Stimulated activated CD4-positive, alpha-beta T cell treated with anti-CD3 and anti-CD28 coated beads, Interleukin-15, amount 100 ng/mL, for 24 hours (primary cell): ENCODE results near the gene H3-3A.

Experiments used
- DNase-seq: peaks from one replicate; pipeline ENCODE4 v3.0.0-alpha.2; 2020

H3-3A gene

DNA sequence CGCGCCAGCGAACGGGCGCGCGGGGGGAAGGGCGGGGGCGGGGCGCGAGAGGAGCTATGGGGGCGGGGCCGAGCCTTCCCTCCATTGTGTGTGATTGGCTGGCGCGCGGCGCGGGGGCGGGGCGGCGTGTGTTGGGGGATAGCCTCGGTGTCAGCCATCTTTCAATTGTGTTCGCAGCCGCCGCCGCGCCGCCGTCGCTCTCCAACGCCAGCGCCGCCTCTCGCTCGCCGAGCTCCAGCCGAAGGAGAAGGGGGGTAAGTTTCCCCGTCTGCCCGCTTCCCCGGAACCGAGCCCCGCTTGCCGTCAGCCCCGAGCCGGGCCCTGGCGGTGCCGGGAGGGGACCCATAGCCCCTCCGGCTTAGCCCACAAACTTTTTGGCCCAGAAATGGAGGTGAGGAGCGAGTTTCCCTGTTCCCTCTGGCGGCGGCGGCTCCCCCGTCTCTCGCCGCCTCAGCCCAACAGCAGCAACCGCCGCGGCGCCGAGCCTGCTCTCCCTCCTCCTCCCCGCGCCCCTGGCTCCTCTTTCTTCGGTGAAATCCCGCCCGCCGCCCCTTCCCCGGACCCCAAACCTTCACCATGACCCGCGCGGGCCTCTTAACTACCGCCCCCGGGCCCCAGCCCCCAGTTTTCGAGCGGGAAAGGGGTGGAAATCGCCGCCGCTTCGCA lies at the start of gene H3-3A:
Gene H3-3A (plus strand): TSS at position 159 of the 666 bp plus-strand sequence. CDS start 1,636 bp downstream, outside the sequence.
- peak; percentile 99 for DNase-seq

DNA sequence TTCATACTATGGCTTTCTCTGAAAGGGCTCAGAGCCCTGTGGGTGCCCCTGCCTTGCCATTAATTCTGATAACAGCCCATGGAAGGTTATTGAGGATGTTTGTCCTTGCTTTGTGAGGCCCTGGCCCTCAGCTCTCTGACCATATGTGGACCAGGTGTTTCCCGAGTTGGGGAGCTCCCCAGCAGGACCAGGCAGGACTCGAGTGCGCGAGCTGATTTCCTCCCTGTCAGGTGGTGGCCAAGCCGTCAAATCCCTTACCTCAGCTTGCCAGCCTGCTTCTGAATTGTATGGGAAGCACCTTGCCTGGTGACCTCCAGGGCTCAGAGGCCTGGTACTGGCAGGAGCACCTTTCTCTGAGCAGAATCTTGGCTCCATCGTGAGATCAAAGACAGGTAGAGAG lies 45.4 kb upstream of the H3-3A start:
- DNase-seq = no peak

DNA sequence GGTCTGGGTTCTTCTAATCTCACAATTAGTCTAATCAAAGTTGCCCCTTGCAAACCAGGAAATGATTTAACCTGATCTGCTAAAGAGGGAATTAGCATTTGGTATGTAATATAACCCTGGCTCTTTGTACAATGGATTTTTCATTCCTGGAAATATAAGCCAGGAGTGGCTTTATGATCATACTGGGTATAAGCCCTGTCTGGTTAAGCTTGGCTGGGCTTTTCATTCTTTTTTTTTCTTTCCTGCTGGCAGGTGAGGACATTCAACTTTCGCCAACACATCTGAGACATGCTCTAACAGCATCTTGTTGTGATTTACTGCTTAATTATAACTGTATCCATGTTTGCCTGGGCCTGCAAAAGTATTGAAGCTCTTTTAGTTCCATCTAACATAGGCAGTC lies 42.9 kb upstream of the H3-3A start:
- DNase-seq = no peak

GRCh38 chr1:226021401-226021800 lies 41.1 kb upstream of the H3-3A start:
- DNase-seq = no peak

DNA sequence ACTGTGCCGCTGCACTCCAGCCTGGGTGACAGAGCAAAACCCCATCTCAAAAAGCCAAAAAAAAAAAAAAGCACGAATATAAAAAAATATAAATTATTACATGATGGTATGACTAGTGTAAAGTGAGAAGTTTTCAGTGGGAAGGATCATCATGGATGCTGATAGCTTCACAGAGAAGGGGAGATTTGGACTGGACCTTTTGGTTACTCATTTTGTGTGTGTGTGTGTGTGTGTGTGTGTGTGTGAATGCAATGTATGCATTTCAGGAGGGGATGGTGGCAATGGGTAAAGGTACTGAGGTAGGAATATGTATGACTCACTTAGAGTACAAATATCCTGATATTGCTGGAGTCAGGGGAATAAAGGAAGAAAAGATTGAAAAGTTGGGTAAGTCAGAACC lies 40.7 kb upstream of the H3-3A start:
- no peak for DNase-seq

- no peak for DNase-seq
Measured at GRCh38 chr1:226023735-226024134, 38.8 kb upstream of the H3-3A start.

DNA sequence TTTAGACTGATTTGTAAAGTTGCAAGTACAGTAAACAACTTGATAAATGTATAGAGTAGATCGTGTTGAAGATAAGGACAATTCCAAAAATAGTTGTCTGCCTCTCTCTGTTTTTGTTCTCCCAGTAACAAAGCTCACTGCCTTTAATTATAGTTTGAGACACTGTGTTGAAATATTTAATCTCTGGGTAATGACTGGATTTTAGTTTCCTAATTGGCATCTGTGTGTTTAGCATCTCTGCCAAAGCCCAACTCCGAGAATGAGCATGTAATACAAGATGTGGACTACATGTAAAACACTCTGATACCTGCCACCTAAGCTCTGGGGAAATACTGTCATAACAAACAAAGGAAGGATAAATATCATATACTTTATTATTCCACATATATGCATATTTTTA lies 35.7 kb upstream of the H3-3A start:
- DNase-seq = no peak

GRCh38 chr1:226027538-226028217 lies 34.8 kb upstream of the H3-3A start:
- no peak for DNase-seq

DNA sequence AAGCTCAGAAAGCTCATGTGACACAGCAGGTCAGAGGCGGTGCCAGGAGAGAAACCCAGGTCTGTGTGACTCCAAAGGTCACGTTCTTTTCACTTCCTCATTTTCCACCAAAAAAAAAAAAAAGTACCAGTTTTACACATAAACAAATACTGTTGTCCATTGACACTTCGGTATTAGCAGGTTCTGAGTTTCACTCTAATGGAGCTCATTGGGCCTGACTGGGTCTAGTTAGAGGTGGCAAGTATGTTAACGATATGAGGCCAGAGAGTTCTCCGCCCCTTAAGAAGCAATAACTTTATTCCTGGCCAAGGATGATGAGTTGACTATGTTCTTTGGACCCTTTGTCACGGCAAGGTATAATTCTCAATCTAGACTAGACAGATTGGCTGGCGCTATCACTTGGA lies 33.4 kb upstream of the H3-3A start:
- DNase-seq = no peak

DNA sequence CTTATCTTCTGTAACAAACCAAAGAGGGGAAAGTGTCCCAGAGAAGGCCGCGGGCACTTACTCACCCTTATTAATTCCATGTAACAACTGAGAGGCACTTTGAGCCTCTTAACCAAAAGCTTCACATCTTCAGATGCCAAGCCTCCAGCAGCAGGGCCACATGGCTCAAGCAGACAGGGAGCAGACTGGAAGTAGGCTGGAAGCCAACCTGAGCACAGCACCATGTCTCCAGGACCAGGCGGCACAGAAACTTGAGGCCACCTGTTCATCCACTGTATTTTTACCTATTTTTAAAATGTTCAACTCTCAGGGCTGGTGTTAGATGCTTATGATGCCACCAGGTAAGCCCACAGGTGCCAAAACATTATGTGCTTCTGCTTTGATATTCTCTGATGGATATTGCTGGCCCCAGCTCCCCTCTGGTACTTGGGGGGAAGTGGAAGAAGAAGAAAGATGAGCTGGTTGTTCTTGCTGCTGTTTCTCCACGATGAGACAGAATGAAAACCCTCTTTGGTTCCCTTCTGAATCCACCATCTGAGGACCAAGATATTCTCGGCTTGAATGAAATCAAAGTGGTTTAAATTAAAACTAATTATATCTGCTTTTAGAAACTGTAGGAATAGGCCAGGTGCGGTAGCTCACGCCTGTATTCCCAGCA lies 32.8 kb upstream of the H3-3A start:
- no peak for DNase-seq

- no peak for DNase-seq
Measured at GRCh38 chr1:226033582-226033981, 28.9 kb upstream of the H3-3A start.

GRCh38 chr1:226033991-226034390 lies 28.5 kb upstream of the H3-3A start:
- no peak for DNase-seq

GRCh38 chr1:226034482-226034881 lies 28.0 kb upstream of the H3-3A start:
- no peak for DNase-seq

DNA sequence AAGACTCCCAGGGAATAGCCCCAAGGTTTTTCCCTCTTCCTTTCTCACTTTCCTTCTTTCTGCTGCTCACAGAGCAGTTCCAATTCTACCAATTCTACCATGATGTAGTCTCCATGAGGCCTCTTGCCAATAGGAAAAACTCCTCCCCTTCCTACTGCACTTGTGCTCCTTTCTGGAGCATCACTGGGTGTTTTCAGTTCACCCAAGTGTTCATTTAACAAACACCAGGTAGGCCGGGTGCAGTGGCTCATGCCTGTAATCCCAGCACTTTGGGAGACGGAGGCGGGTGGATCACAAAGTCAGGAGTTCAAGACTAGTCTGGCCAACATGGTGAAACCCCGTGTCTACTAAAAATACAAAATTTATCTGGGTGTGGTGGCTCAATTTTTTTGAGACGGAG lies 26.6 kb upstream of the H3-3A start:
- no peak for DNase-seq

DNA sequence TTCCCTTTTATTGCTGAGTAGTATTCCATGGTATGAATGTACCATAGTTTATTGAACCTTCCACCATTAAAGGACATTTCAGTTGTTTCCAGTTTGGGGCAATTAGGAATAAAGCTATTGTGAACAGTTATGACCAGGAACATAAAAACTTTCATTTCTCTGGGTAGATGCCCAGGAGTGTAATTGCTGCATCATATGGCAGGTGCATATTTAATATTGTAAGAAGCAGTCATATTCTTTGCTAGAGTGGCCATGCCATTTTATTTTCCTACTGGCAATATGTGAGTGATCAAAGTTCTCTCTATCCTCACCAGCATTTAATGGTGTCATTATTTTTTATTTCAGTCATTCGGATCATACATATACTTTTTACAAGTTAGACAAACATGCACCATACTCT lies 23.9 kb upstream of the H3-3A start:
- DNase-seq = no peak

GRCh38 chr1:226041419-226041818 lies 21.1 kb upstream of the H3-3A start:
- DNase-seq = no peak

- no peak for DNase-seq
Measured at GRCh38 chr1:226044514-226045101, 17.9 kb upstream of the H3-3A start.

- no peak for DNase-seq
Measured at GRCh38 chr1:226046240-226046639, 16.3 kb upstream of the H3-3A start.

GRCh38 chr1:226047495-226047894 lies 15.0 kb upstream of the H3-3A start:
- DNase-seq = no peak

GRCh38 chr1:226048886-226049285 lies 13.6 kb upstream of the H3-3A start:
- no peak for DNase-seq

- DNase-seq = no peak
Measured at GRCh38 chr1:226050133-226050532, 12.4 kb upstream of the H3-3A start.

GRCh38 chr1:226051365-226051764 lies 11.2 kb upstream of the H3-3A start:
- DNase-seq = no peak

DNA sequence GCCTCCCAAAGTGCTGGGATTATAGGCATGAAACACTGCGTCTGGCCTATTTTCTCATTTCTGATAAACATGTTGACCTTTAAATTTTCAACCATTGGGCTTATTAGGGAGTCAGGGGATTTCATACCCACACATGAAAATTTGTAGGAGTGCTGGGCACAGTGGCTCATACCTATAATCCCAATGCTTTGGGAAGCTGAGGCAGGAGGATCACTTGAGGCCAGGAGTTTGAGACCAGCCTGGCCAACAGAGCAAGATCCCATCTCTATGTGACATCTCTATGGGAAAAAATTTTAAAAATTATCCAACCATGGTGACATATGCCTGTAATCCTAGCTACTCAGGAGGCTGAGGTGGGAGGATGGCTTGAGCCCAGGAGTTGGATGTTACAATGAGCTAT lies 10.5 kb upstream of the H3-3A start:
- DNase-seq = no peak
